ENCODE measurements around the gene CDC20.

The CDC20 gene

GRCh38 chr1:43358746-43359693 lies at the start of gene CDC20:
Gene CDC20, plus strand, starts transcription at chr1:43358981. Its CDS starts 235 bp downstream, at chr1:43359216.
- DNase-seq = peak; percentile 97

- no peak for DNase-seq
Measured at GRCh38 chr1:43309405-43310025, 49.3 kb upstream of the CDC20 start.

- no peak for DNase-seq
Measured at GRCh38 chr1:43311521-43311920, 47.3 kb upstream of the CDC20 start.

GRCh38 chr1:43312212-43312623 lies 46.6 kb upstream of the CDC20 start:
- no peak for DNase-seq

- no peak for DNase-seq
Measured at GRCh38 chr1:43312663-43313515, 45.9 kb upstream of the CDC20 start.

- no peak for DNase-seq
Measured at GRCh38 chr1:43313771-43314170, 45.0 kb upstream of the CDC20 start.

GRCh38 chr1:43314233-43314632 lies 44.5 kb upstream of the CDC20 start:
- no peak for DNase-seq

GRCh38 chr1:43315481-43315880 lies 43.3 kb upstream of the CDC20 start:
- DNase-seq = no peak

- DNase-seq = no peak
Measured at GRCh38 chr1:43315963-43316737, 42.6 kb upstream of the CDC20 start.

GRCh38 chr1:43316738-43317520 lies 41.9 kb upstream of the CDC20 start:
- DNase-seq = no peak

GRCh38 chr1:43317817-43318471 lies 40.8 kb upstream of the CDC20 start:
- no peak for DNase-seq

GRCh38 chr1:43318831-43319230 lies 40.0 kb upstream of the CDC20 start:
- no peak for DNase-seq

- DNase-seq = no peak
Measured at GRCh38 chr1:43319288-43319687, 39.5 kb upstream of the CDC20 start.

- no peak for DNase-seq
Measured at GRCh38 chr1:43319766-43320165, 39.0 kb upstream of the CDC20 start.

- no peak for DNase-seq
Measured at GRCh38 chr1:43321331-43321891, 37.4 kb upstream of the CDC20 start.

- DNase-seq = no peak
Measured at GRCh38 chr1:43322506-43322905, 36.3 kb upstream of the CDC20 start.

GRCh38 chr1:43324810-43325209 lies 34.0 kb upstream of the CDC20 start:
- DNase-seq = no peak

- DNase-seq = no peak
Measured at GRCh38 chr1:43325381-43325780, 33.4 kb upstream of the CDC20 start.

- DNase-seq = no peak
Measured at GRCh38 chr1:43327549-43328292, 31.1 kb upstream of the CDC20 start.
